T1000 (cell line): ENCODE measurements around the gene PLXND1.

ENCODE experiments used
- DNase-seq: peaks from one replicate; lab custom pipeline; 2025; ENCODE audit warnings: mixed read lengths; lab: John Stamatoyannopoulos, UW

PLXND1 gene

GRCh38 chr3:129584631-129585030, 21.8 kb downstream of the PLXND1 start:
- DNase-seq, result no peak

GRCh38 chr3:129583289-129583688, 23.2 kb downstream of the PLXND1 start:
- no peak for DNase-seq

- no peak for DNase-seq
Measured at GRCh38 chr3:129582799-129583198, 23.7 kb downstream of the PLXND1 start.

GRCh38 chr3:129581623-129582022, 24.9 kb downstream of the PLXND1 start:
- no peak for DNase-seq

- no peak for DNase-seq
Measured at GRCh38 chr3:129579991-129580390, 26.5 kb downstream of the PLXND1 start.

GRCh38 chr3:129577925-129578786, 28.3 kb downstream of the PLXND1 start:
- DNase-seq, result no peak

GRCh38 chr3:129577366-129577765, 29.1 kb downstream of the PLXND1 start:
- DNase-seq, result no peak

GRCh38 chr3:129576514-129577352, 29.7 kb downstream of the PLXND1 start:
- DNase-seq, result no peak

GRCh38 chr3:129575997-129576384, 30.5 kb downstream of the PLXND1 start:
- DNase-seq, result no peak

GRCh38 chr3:129575233-129575996, 31.1 kb downstream of the PLXND1 start:
- no peak for DNase-seq

- DNase-seq, result no peak
Measured at GRCh38 chr3:129574206-129574605, 32.3 kb downstream of the PLXND1 start.

- DNase-seq, result no peak
Measured at GRCh38 chr3:129573493-129573892, 33.0 kb downstream of the PLXND1 start.

GRCh38 chr3:129572603-129573002, 33.9 kb downstream of the PLXND1 start:
- DNase-seq, result no peak

GRCh38 chr3:129571605-129572547, 34.6 kb downstream of the PLXND1 start:
- DNase-seq, result no peak

- DNase-seq, result no peak
Measured at GRCh38 chr3:129569856-129570255, 36.6 kb downstream of the PLXND1 start.

- no peak for DNase-seq
Measured at GRCh38 chr3:129567939-129568338, 38.5 kb downstream of the PLXND1 start.

- no peak for DNase-seq
Measured at GRCh38 chr3:129567176-129567705, 39.2 kb downstream of the PLXND1 start.

- DNase-seq, result no peak
Measured at GRCh38 chr3:129565902-129566301, 40.6 kb downstream of the PLXND1 start.

- DNase-seq, result no peak
Measured at GRCh38 chr3:129564981-129565644, 41.4 kb downstream of the PLXND1 start.

- DNase-seq, result no peak
Measured at GRCh38 chr3:129563850-129564535, 42.5 kb downstream of the PLXND1 start.
